Measurements from ENCODE around the gene TMEM202.
"Not testable (repeated sequence)": the region's sequence is repeated elsewhere in the genome, so short reads cannot be mapped to it uniquely, and the experiment has no call there.

The TMEM202 gene

DNA sequence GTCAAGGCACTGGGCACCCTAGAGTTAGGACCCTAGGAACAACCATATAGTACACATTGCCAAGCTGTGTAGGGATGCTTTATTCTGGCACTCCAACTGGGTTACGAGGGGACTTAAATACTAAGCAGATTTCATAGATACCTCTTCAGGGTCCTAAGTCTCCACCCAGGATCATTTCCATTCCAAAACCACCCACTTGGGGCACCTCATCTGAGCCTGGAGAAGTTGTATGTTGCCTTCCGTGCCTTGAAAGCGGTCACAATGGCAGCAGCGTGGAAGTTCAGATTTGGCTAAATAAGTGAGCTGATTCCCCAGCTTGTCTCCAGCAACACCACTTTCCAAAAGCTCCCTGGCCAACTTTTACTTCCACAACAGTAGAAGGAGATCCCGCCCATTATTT is 4.6 kb downstream of the TMEM202 start:
- no peak for DNase-seq (ENCODE audit: low read depth, low spot score)

GRCh38 chr15:72404356-72404755 is 6.3 kb downstream of the TMEM202 start:
- DNase-seq (ENCODE audit: low read depth, low spot score), result no peak

- DNase-seq (ENCODE audit: low read depth, low spot score), result no peak
Measured at GRCh38 chr15:72404841-72405240, 6.7 kb downstream of the TMEM202 start.

DNA sequence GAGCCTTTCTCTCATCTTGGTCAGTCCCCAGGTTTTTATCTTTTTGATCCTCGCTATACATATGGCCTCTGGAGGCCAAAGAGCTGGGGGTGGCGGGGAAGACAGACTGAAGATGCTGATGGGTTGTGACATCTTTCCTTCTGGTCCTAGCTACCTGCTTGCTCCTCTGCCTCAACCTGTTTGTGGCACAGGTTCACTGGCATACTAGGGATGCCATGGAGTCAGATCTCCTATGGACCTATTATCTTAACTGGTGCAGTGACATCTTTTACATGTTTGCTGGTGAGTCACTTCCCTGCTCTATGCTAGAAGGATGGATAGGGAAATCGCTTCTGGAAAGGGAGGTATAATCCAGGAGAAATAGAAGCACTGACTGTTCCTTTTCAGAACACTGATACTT is 8.8 kb downstream of the TMEM202 start:
- DNase-seq (ENCODE audit: low read depth, low spot score), result no peak

- DNase-seq (ENCODE audit: low read depth, low spot score), result no peak
Measured at GRCh38 chr15:72411111-72411510, 13.0 kb downstream of the TMEM202 start.

DNA sequence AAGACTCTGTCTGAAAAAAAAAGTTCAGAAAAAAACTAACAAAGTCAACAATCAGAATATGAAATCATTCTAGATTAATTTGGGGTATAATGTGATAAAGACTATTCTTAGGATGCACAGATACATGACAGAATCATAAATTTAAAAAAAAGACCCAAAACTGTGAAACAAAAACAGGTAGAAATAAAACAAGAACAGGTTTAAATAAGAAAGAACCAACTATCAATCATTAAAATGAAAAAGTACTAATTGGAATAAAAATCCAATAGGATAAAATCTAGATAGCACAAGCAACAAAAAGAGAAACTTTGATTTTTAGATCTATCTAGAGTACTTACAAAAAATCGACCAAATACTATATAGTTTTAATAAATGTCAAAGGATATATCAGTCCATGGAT is 13.4 kb downstream of the TMEM202 start:
- DNase-seq (ENCODE audit: low read depth, low spot score), result no peak

GRCh38 chr15:72413337-72413736 is 15.2 kb downstream of the TMEM202 start:
- DNase-seq (ENCODE audit: low read depth, low spot score), result not testable (repeated sequence)

DNA sequence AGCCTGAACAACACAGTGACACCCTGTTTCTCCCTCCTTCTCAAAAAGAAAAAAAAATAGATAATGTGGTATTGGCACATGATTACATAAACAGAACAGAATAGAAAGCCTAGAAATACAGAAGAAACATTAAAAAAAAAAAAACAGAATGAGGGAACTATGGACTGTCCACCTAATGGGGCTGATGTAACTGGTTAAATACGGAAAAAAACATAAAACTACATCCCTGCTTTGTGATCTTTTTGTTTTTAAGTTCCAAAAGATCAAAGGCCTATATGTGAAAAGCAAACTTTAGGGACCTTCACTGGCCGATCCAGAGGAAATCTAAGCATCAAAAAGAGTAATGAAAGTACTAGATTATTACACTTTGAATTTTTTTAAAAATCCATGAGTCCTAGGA is 17.2 kb downstream of the TMEM202 start:
- DNase-seq (ENCODE audit: low read depth, low spot score), result no peak

- DNase-seq (ENCODE audit: low read depth, low spot score), result not testable (repeated sequence)
Measured at GRCh38 chr15:72419768-72420167, 21.7 kb downstream of the TMEM202 start.

- no peak for DNase-seq (ENCODE audit: low read depth, low spot score)
Measured at GRCh38 chr15:72420576-72420975, 22.5 kb downstream of the TMEM202 start.

DNA sequence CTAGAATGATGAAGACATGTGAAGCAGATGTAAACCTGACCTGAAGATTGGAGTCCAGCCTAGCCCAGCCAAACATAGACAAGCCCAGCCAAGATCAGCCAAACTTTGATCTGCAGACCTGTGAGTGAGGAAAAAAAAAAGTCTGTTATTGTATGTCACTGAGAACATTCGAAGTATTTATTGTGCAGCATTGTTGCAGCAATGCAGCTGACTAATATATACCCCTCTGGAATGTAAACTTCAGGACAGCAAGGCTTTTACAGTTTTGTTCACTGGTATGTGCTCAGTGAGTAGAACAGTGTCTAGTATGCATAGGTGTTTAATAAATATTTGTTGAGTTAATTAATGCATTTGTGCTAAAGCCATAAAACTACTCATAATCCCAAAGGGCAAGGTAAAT is 23.4 kb downstream of the TMEM202 start:
- no peak for DNase-seq (ENCODE audit: low read depth, low spot score)

- no peak for DNase-seq (ENCODE audit: low read depth, low spot score)
Measured at GRCh38 chr15:72423256-72423655, 25.2 kb downstream of the TMEM202 start.

GRCh38 chr15:72426753-72427152 is 28.6 kb downstream of the TMEM202 start:
- DNase-seq (ENCODE audit: low read depth, low spot score), result no peak

DNA sequence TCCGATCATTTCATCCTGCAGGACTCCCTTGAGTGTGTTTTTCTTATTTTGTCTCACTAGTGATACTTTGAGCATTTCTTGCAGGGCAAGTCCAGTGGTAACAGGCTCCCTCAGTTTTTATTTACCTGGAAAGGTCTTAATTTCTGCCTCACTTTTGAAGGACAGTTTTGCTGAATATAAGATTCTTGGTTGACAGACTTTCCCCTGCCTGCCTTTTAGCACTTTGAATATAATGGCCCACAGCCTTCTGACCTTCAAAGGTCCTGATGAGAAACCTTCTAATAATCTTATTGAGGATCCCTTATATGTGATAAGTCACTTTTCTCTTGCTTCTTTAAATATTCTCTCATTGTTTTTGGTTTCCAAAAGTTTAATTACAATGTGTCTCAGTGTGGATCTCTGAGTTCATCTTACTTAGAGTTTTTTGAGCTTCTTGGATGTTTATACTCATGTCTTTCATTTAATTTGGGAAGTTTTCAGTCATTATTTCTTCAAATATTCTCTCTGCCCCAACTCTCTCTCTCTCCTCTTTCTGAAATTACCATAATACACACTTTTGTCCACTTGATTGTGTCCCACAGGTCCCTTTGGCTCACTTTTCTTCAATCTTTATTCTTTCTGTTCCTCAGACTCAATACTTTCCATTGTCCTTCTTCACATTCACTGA is 39.7 kb downstream of the TMEM202 start:
- no peak for DNase-seq (ENCODE audit: low read depth, low spot score)

DNA sequence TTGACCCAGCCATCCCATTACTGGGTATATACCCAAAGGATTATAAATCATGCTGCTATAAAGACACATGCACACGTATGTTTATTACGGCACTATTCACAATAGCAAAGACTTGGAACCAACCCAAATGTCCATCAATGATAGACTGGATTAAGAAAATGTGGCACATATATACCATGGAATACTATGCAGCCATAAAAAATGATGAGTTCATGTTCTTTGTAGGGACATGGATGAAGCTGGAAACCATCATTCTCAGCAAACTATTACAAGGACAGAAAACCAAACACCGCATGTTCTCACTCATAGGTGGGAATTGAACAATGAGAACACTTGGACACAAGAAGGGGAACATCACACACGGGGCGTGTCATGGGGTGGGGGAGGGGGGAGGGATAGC is 44.7 kb downstream of the TMEM202 start:
- not testable (repeated sequence) for DNase-seq (ENCODE audit: low read depth, low spot score)

DNA sequence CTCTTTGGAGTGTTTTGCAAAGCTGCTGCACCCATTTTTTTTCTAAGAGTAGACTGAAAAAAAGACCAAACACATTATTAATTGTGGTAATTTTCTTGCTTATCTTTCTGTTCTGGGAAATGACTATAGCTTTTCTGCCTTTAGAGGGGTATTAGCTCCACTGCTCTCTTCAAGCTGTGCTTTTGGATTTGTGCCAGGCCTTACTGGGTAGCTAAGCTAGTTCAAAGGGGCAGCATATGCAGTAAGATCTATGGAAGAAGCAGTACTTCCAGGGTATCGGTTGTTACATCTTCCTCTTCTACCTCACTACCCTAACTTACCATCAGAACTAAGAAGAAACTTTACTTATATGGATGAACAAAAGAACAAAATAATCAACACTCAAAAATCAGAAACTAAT is 47.3 kb downstream of the TMEM202 start:
- DNase-seq (ENCODE audit: low read depth, low spot score), result no peak

DNA sequence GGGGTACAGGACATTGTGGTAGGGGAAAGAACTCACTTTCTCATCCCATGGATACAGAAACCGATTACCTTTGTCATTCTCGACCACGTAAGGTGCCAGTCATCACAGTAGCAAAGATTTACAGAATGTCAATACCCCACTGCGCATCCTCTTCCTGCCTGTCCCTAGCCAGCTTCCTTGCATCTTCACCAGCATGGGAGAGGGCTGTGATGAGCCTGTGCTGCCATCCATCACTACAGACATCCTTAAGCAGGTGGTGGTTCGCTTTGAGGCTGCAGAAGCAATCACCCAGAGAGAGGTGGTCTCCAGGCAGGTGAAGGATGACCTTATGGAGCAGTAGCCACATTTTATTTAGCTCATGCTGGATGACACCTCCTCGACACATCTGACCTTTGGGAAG is 52.7 kb downstream of the TMEM202 start:
- no peak for DNase-seq (ENCODE audit: low read depth, low spot score)

- no peak for DNase-seq (ENCODE audit: low read depth, low spot score)
Measured at GRCh38 chr15:72451224-72451623, 53.1 kb downstream of the TMEM202 start.

- no peak for DNase-seq (ENCODE audit: low read depth, low spot score)
Measured at GRCh38 chr15:72456684-72457083, 58.6 kb downstream of the TMEM202 start.

Data from brain pericyte (primary cell).